SK-N-SH treated with all-trans-retinoic acid at 6 μM for 48 hours (cell line): ENCODE data around the gene GRIN2D.

Experiments used
- ATAC-seq: fragments of 200-7000 bp; cut with Tn5 transposase; 3 replicates; pipeline ENCODE4 v1.9.1; 2020; ENCODE audit warnings: mild to moderate bottlenecking, moderate library complexity
- ARNTL ChIP-seq: fragments of 450-650 bp; formaldehyde crosslinking; IDR thresholded peaks from 2 replicates; pipeline ENCODE4 v1.5.0; 2020; ENCODE audit warnings: low read depth, mild to moderate bottlenecking, moderate library complexity, borderline replicate concordance
- BACH2 ChIP-seq: fragments of 250-450 bp; sonication (Bioruptor Pico); IDR thresholded peaks from 2 replicates; pipeline ENCODE4 v1.9.0; 2021; ENCODE audit warnings: mild to moderate bottlenecking, borderline replicate concordance
- CSDC2 ChIP-seq: fragments of 250-450 bp; sonication (Bioruptor Pico); IDR thresholded peaks from 2 replicates; pipeline ENCODE4 v1.5.0; 2020; ENCODE audit warnings: mild to moderate bottlenecking, moderate library complexity
- ESRRG ChIP-seq: fragments of 250-450 bp; sonication (Bioruptor Pico); IDR thresholded peaks from 2 replicates; pipeline ENCODE4 v1.6.1; 2021; ENCODE audit warnings: mild to moderate bottlenecking
- GLIS3 ChIP-seq: fragments of 250-450 bp; sonication (Bioruptor Pico); IDR thresholded peaks from 2 replicates; pipeline ENCODE4 v1.5.0; 2020; ENCODE audit warnings: mild to moderate bottlenecking, moderate library complexity
- ISL1 ChIP-seq: fragments of 250-450 bp; sonication (Bioruptor Pico); IDR thresholded peaks from 2 replicates; pipeline ENCODE4 v2.1.2; 2022; ENCODE audit warnings: mild to moderate bottlenecking, moderate library complexity
- OSR1 ChIP-seq: fragments of 250-450 bp; sonication (Bioruptor Pico); IDR thresholded peaks from 2 replicates; pipeline ENCODE4 v1.8.0; 2022; ENCODE audit warnings: moderate library complexity, mild to moderate bottlenecking, inconsistent platforms
- PPARA ChIP-seq: fragments of 250-450 bp; sonication (Bioruptor Pico); IDR thresholded peaks from 2 replicates; pipeline ENCODE4 v1.5.0; 2020; ENCODE audit warnings: mild to moderate bottlenecking, borderline replicate concordance
- SNAI2 ChIP-seq: fragments of 250-450 bp; sonication (Bioruptor Pico); IDR thresholded peaks from 2 replicates; pipeline ENCODE4 v1.5.0; 2020; ENCODE audit warnings: mild to moderate bottlenecking, moderate library complexity
- TCF4 ChIP-seq: fragments of 250-450 bp; sonication (Bioruptor Pico); IDR thresholded peaks from 2 replicates; pipeline ENCODE4 v1.8.0; 2021; ENCODE audit warnings: mild to moderate bottlenecking, moderate library complexity, borderline replicate concordance
- TOX ChIP-seq: fragments of 250-450 bp; sonication (Bioruptor Pico); IDR thresholded peaks from 2 replicates; pipeline ENCODE4 v1.8.0; 2021; ENCODE audit warnings: mild to moderate bottlenecking, moderate library complexity, borderline replicate concordance
- ZC3H10 ChIP-seq: fragments of 250-450 bp; sonication (Bioruptor Pico); IDR thresholded peaks from 2 replicates; pipeline ENCODE4 v1.5.1; 2021; ENCODE audit warnings: mild to moderate bottlenecking, moderate library complexity
- ZFP3 ChIP-seq: fragments of 250-450 bp; sonication (Bioruptor Pico); IDR thresholded peaks from 2 replicates; pipeline ENCODE4 v1.5.0; 2020; ENCODE audit warnings: mild to moderate bottlenecking, moderate library complexity
- ZFP30 ChIP-seq: fragments of 450-650 bp; formaldehyde crosslinking; IDR thresholded peaks from 2 replicates; pipeline ENCODE4 v1.5.0; 2022; ENCODE audit warnings: mild to moderate bottlenecking, moderate library complexity
- ZNF565 ChIP-seq: fragments of 450-650 bp; formaldehyde crosslinking; conservative IDR thresholded peaks from 2 replicates; pipeline ENCODE4 v1.5.0; 2020; ENCODE audit warnings: low read depth, mild to moderate bottlenecking, moderate library complexity
- ZNF70 ChIP-seq: fragments of 450-650 bp; formaldehyde crosslinking; IDR thresholded peaks from 2 replicates; pipeline ENCODE4 v1.5.0; 2020; ENCODE audit warnings: mild to moderate bottlenecking, moderate library complexity
- TF ChIP-seq, protein P1 (sequence below): fragments of 250-450 bp; sonication (Bioruptor Pico); IDR thresholded peaks from 2 replicates; pipeline ENCODE4 v1.5.1; 2021; ENCODE audit warnings: mild to moderate bottlenecking, moderate library complexity
- TF ChIP-seq, protein P2 (sequence below): fragments of 250-450 bp; sonication (Bioruptor Pico); IDR thresholded peaks from 2 replicates; pipeline ENCODE4 v1.8.0; 2021; ENCODE audit warnings: low read depth, mild to moderate bottlenecking, moderate library complexity, borderline replicate concordance
- TF ChIP-seq, protein P3 (sequence below): fragments of 250-450 bp; sonication (Bioruptor Pico); IDR thresholded peaks from 2 replicates; pipeline ENCODE4 v1.5.0; 2020; ENCODE audit warnings: mild to moderate bottlenecking, moderate library complexity
- TF ChIP-seq, protein P4 (sequence below): fragments of 250-450 bp; sonication (Bioruptor Pico); IDR thresholded peaks from 2 replicates; pipeline ENCODE4 v1.5.1; 2020; ENCODE audit warnings: low read depth, mild to moderate bottlenecking, moderate library complexity

GRIN2D gene

DNA sequence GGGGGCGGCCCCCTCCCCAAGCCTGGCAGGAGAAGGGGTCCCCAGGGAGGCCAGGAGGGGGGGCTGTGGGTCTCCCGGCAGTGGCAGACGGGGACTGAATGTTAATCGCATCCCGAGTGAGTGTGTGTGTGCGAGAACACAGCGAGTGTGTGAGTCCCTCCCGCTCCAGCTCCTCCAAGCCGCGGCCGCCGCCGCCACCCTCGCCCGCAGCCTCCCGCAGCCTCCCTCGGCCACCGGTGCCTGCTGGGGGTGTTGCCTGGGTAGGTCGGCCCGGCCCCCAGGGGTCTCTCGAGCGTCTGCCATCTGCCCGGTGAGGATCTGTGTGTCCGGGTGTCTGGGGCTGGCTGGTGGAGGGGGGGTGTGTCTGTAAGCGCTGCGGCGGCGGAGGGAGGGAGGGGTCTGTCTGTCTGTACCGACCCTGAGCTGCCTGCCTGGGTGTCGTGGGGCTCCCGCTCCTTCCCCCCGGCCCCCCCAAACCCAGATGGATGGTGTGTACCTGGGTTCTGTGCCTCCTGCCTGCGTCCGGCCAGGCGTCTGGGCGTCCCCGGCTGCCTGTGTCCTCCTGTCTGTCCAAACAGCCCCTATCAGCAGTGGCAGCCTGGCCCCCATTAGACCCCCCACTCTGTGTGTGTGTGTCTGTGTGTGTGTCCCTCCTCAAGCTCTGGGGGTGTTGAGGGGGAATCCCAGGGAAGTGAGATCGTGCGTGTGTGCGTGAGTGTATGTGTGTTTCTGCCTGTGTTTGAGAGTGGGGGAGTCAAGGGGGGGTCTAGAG, at the start of gene GRIN2D:
Gene GRIN2D (plus strand): TSS at position 110 of the 772 bp plus-strand sequence. CDS start 4,725 bp downstream, outside the sequence.
- TF ChIP-seq ZFP3 (CRISPR knock-in tag) = no peak
- TF ChIP-seq, protein P1, sequence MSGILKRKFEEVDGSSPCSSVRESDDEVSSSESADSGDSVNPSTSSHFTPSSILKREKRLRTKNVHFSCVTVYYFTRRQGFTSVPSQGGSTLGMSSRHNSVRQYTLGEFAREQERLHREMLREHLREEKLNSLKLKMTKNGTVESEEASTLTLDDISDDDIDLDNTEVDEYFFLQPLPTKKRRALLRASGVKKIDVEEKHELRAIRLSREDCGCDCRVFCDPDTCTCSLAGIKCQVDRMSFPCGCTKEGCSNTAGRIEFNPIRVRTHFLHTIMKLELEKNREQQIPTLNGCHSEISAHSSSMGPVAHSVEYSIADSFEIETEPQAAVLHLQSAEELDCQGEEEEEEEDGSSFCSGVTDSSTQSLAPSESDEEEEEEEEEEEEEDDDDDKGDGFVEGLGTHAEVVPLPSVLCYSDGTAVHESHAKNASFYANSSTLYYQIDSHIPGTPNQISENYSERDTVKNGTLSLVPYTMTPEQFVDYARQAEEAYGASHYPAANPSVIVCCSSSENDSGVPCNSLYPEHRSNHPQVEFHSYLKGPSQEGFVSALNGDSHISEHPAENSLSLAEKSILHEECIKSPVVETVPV (CRISPR knock-in tag) = no peak
- no peak for TF ChIP-seq ZNF565 (CRISPR knock-in tag)
- TF ChIP-seq GLIS3 = no peak
- TF ChIP-seq, protein P2, sequence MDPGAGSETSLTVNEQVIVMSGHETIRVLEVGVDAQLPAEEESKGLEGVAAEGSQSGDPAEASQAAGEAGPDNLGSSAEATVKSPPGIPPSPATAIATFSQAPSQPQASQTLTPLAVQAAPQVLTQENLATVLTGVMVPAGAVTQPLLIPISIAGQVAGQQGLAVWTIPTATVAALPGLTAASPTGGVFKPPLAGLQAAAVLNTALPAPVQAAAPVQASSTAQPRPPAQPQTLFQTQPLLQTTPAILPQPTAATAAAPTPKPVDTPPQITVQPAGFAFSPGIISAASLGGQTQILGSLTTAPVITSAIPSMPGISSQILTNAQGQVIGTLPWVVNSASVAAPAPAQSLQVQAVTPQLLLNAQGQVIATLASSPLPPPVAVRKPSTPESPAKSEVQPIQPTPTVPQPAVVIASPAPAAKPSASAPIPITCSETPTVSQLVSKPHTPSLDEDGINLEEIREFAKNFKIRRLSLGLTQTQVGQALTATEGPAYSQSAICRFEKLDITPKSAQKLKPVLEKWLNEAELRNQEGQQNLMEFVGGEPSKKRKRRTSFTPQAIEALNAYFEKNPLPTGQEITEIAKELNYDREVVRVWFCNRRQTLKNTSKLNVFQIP (CRISPR knock-in tag) = no peak
- no peak for TF ChIP-seq ISL1 (CRISPR knock-in tag)
- TF ChIP-seq OSR1 = no peak
- no peak for TF ChIP-seq ZFP30 (CRISPR knock-in tag)
- no peak for TF ChIP-seq BACH2 (CRISPR knock-in tag)
- TF ChIP-seq TOX (CRISPR knock-in tag) = no peak
- no peak for TF ChIP-seq ARNTL (CRISPR knock-in tag)
- no peak for TF ChIP-seq PPARA (CRISPR knock-in tag)
- TF ChIP-seq CSDC2 (CRISPR knock-in tag) = no peak
- no peak for TF ChIP-seq TCF4 (CRISPR knock-in tag)
- TF ChIP-seq ZNF70 (CRISPR knock-in tag) = no peak
- no peak for TF ChIP-seq SNAI2 (CRISPR knock-in tag)
- peak; percentile 43 for ATAC-seq

DNA sequence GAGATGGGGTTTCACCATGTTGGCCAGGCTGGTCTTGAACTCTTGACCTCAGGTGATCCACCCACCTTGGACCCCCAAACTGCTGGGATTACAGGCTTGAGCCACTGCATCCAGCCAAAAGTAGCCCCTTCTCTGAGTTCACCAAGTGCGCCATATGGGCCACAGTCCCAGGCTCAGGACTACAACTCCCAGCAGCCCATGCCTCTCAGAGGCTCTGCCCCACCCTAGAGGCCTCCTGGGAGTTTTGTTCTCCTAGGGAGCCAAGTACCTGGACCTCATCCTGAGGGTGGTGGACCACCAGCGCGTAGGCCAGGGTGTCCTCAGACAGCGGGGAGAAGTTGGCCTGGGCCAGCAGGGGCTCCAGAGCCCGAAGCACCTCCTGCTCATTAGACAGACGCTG, 48.6 kb upstream of the GRIN2D start:
- TF ChIP-seq ZFP30 (CRISPR knock-in tag) = no peak
- TF ChIP-seq OSR1 = no peak
- no peak for TF ChIP-seq GLIS3
- no peak for TF ChIP-seq ZNF70 (CRISPR knock-in tag)
- no peak for TF ChIP-seq ZC3H10
- TF ChIP-seq, protein P3, sequence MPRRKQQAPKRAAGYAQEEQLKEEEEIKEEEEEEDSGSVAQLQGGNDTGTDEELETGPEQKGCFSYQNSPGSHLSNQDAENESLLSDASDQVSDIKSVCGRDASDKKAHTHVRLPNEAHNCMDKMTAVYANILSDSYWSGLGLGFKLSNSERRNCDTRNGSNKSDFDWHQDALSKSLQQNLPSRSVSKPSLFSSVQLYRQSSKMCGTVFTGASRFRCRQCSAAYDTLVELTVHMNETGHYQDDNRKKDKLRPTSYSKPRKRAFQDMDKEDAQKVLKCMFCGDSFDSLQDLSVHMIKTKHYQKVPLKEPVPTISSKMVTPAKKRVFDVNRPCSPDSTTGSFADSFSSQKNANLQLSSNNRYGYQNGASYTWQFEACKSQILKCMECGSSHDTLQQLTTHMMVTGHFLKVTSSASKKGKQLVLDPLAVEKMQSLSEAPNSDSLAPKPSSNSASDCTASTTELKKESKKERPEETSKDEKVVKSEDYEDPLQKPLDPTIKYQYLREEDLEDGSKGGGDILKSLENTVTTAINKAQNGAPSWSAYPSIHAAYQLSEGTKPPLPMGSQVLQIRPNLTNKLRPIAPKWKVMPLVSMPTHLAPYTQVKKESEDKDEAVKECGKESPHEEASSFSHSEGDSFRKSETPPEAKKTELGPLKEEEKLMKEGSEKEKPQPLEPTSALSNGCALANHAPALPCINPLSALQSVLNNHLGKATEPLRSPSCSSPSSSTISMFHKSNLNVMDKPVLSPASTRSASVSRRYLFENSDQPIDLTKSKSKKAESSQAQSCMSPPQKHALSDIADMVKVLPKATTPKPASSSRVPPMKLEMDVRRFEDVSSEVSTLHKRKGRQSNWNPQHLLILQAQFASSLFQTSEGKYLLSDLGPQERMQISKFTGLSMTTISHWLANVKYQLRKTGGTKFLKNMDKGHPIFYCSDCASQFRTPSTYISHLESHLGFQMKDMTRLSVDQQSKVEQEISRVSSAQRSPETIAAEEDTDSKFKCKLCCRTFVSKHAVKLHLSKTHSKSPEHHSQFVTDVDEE (CRISPR knock-in tag) = no peak
- TF ChIP-seq TOX (CRISPR knock-in tag) = no peak
- TF ChIP-seq ISL1 (CRISPR knock-in tag) = no peak
- no peak for TF ChIP-seq ARNTL (CRISPR knock-in tag)
- TF ChIP-seq, protein P2 (CRISPR knock-in tag) = no peak
- TF ChIP-seq ZNF565 (CRISPR knock-in tag) = no peak

DNA sequence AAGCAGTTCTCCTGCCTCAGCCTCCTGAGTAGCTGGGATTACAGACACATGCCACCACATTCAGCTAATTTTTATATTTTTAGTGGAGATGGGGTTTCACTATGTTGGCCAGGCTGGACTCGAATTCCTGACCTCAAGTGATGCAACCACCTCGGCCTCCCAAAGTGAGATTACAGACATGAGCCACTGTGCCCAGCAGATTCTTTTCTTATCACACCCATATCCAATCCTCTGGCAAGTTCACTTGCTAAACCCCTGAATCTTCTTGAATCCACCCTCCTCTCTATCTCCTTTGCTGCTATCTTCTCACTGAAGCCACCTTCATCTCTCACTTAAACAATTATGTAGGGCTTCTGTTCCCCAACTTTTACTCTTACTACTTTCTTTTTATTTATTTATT, 47.3 kb upstream of the GRIN2D start:
- ATAC-seq = no peak
- TF ChIP-seq SNAI2 (CRISPR knock-in tag) (no peak), ZNF565 (CRISPR knock-in tag) (no peak)

More for the DNA sequence above, 48.6 kb upstream of the GRIN2D start:
- ATAC-seq = peak; percentile 44; the same call in 2 of the 3 replicates

DNA sequence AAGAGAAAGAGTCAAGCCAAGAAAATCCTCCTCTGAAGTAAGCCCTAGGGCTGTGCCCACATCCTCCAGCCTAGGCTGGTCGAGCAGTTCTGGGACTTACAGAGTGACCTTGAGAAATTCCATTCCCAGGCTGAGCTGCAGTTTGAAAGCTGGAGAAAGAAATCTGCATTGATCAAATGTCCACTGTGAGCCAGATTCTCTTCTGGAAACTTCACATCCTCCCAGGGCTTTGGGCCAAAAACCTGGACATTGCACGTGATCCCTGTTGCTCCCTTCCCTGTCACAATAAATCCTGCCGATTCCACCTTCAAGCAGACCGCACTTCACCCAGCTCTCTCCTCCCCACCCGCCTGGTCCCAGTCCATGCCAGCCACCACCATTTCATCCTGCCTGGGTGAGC, 45.4 kb upstream of the GRIN2D start:
- peak; percentile 71 for ATAC-seq
- TF ChIP-seq BACH2 (CRISPR knock-in tag) (no peak), TCF4 (CRISPR knock-in tag) (no peak), ZNF565 (CRISPR knock-in tag) (no peak), ESRRG (CRISPR knock-in tag) (no peak), GLIS3 (no peak), SNAI2 (CRISPR knock-in tag) (no peak), ARNTL (CRISPR knock-in tag) (no peak), ZC3H10 (no peak), OSR1 (no peak)
- TF ChIP-seq, protein P4, sequence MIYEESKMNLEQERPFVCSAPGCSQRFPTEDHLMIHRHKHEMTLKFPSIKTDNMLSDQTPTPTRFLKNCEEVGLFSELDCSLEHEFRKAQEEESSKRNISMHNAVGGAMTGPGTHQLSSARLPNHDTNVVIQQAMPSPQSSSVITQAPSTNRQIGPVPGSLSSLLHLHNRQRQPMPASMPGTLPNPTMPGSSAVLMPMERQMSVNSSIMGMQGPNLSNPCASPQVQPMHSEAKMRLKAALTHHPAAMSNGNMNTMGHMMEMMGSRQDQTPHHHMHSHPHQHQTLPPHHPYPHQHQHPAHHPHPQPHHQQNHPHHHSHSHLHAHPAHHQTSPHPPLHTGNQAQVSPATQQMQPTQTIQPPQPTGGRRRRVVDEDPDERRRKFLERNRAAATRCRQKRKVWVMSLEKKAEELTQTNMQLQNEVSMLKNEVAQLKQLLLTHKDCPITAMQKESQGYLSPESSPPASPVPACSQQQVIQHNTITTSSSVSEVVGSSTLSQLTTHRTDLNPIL = no peak
- TF ChIP-seq, protein P2 (CRISPR knock-in tag) = no peak
- TF ChIP-seq, protein P1 (CRISPR knock-in tag) = no peak
